Stimulated activated CD8-positive, alpha-beta memory T cell treated with anti-CD3 and anti-CD28 coated beads, Interleukin-15, amount 100 ng/mL, for 24 hours (primary cell): ENCODE results near the gene ADRA2B.

ENCODE experiments used
- DNase-seq: peaks from one replicate; pipeline ENCODE4 v3.0.0-alpha.2; 2020; ENCODE audit warnings: low read depth

Gene ADRA2B

GRCh38 chr2:96136129-96136720 is 19.9 kb upstream of the ADRA2B start:
- no peak for DNase-seq

- DNase-seq = no peak
Observed at GRCh38 chr2:96135621-96136020, 19.2 kb upstream of the ADRA2B start.

GRCh38 chr2:96135171-96135570 is 18.8 kb upstream of the ADRA2B start:
- DNase-seq = no peak

- DNase-seq = no peak
Observed at GRCh38 chr2:96134421-96134820, 18.1 kb upstream of the ADRA2B start.

GRCh38 chr2:96131813-96132745 is 15.7 kb upstream of the ADRA2B start:
- no peak for DNase-seq

- DNase-seq = no peak
Observed at GRCh38 chr2:96131152-96131812, 14.9 kb upstream of the ADRA2B start.

GRCh38 chr2:96130483-96130882 is 14.1 kb upstream of the ADRA2B start:
- no peak for DNase-seq

GRCh38 chr2:96129528-96130120 is 13.3 kb upstream of the ADRA2B start:
- no peak for DNase-seq

- no peak for DNase-seq
Observed at GRCh38 chr2:96128456-96128855, 12.1 kb upstream of the ADRA2B start.

- no peak for DNase-seq
Observed at GRCh38 chr2:96124406-96125265, 8.3 kb upstream of the ADRA2B start.

GRCh38 chr2:96123936-96124335 is 7.6 kb upstream of the ADRA2B start:
- DNase-seq = no peak

- no peak for DNase-seq
Observed at GRCh38 chr2:96123290-96123689, 6.9 kb upstream of the ADRA2B start.

GRCh38 chr2:96122391-96122790 is 6.0 kb upstream of the ADRA2B start:
- DNase-seq = no peak

- DNase-seq = no peak
Observed at GRCh38 chr2:96121414-96121813, 5.0 kb upstream of the ADRA2B start.

GRCh38 chr2:96120991-96121390 is 4.6 kb upstream of the ADRA2B start:
- no peak for DNase-seq

- no peak for DNase-seq
Observed at GRCh38 chr2:96120091-96120720, 3.8 kb upstream of the ADRA2B start.

GRCh38 chr2:96119389-96119751 is 3.0 kb upstream of the ADRA2B start:
- no peak for DNase-seq

GRCh38 chr2:96118698-96119388 is 2.5 kb upstream of the ADRA2B start:
- no peak for DNase-seq

GRCh38 chr2:96117701-96118588 is 1.6 kb upstream of the ADRA2B start:
- no peak for DNase-seq
